ENCODE measurements around the gene PIH1D2.

GRCh38 chr11:112029460-112029859 lies 44.4 kb downstream of the PIH1D2 start:
- no peak for TF ChIP-seq POLR2AphosphoS5 (IDR thresholded peaks at IDR 0.05)
- no peak for TF ChIP-seq CTCF (IDR thresholded peaks at IDR 0.05; ENCODE audit: poor library complexity, severe bottlenecking)
